Stimulated activated CD4-positive, alpha-beta T cell treated with anti-CD3 and anti-CD28 coated beads, Interleukin-12 subunit alpha, Interleukin-12 subunit beta, amount 100 ng/mL, for 4 hours (primary cell): ENCODE data around the gene UBE2L3.
"Not testable (repeated sequence)": the region's sequence is repeated elsewhere in the genome, so short reads cannot be mapped to it uniquely, and the experiment has no call there.

Experiments
- DNase-seq: peaks from one replicate; pipeline ENCODE4 v3.0.0-alpha.2; 2020

Gene UBE2L3

DNA sequence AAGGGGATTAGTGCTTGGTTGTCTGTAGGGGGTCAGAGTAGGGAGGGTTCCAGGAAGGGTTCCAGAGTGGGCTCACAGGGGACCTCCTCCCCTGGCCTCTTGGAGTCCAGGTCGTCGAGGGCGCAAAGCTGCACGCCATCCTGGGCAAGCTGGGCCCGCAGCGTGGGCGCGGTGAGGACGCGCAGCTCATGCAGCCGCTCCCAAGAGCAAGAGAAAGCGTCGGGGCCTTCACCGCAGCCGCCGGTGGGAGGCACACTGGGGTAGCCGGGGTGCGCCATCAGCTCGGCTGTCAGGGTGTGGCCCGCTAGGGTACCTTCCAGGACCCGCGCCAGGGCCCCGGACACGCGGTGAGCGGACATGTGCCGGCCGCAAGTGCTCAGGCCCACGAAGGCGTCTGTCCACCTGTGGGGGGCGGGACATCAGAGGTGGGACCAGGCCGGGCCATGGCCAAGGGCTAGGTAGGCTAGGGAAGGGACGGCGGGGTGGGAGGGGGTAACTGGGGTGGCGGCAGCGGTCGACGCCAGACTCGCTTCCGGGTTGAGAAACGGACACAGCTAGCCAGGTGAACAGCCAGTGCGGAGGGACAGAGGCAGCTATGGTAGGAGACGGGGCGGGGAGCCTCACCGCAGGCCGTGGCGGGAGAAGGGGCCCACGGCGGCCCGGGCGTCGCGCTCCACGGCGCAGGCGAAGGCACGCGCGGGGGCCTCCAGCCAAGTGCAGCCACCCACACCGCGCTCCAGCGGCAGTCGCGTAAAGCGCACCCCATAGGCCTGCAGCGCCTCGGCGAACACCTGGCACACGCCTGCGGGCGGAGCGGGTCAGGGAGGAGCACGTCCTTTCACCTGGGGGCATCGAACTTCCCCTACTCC lies 61.1 kb downstream of the UBE2L3 start:
- DNase-seq, result no peak

DNA sequence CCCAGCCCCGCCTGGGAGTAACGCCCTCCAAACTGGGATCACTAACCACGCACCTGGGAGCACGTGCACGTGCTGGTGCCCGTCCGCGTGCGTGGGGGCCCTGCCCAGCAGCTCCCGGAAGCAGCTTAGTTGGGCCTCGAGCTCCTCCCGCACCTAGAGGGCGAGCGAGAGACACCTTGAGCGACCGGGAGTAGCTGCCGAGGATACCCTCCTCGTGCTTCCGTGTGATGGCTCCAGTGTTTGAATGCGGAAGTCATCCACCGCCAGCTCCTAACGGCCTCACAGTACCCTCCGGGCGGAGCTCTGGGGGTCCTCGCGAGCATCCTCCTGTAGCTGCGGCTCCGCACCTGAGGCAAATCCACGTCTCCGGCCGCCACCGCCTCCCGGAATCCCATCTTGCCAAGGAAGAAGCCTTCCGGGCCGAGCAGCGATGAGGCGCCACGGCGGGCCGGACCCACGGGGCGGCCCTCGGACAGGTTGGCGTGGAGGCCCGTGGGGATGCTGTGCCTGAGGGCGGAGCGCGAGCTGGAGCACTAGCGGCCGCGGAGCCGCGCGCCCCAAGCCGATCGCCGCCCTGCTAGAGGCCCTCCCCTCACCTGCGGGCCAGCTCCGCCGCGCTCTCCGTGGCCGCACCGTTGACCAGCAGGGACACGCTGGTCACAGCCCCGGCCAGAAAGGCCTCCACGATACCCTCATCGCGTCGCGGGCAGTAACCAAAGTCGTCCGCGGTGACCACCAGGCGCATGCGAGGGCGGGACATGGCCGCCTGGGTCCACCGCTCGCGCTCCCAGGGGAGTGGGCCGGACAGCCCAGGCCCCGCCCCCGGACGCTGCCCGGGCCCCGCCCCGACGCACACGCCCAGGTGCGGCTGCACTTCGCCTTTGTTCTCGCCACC lies 62.0 kb downstream of the UBE2L3 start, which contains the start of gene YDJC:
Gene YDJC (minus strand): TSS at position 768 of the 895 bp plus-strand sequence. CDS start 8 bp downstream, at position 760.
- peak; percentile 96 for DNase-seq

DNA sequence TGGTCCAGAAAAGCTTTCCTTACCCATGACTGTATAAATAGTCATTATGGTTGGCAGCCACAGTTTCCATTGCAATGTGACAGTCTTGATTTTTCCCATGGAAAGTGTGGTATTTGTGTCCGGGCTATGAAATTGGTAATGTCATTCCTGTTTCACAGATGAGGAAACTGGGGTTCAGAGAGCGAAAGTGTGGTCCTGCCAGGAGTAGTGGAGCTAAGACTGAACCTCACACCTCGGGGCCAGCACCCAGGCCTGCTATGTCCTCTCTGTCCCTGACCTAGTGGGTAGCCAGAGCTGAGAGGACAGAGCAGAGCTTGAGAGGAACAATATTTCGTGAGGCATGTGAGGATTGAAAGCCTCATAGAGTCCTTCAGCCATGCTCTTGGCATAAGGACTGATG lies 63.5 kb downstream of the UBE2L3 start:
- DNase-seq, result no peak

DNA sequence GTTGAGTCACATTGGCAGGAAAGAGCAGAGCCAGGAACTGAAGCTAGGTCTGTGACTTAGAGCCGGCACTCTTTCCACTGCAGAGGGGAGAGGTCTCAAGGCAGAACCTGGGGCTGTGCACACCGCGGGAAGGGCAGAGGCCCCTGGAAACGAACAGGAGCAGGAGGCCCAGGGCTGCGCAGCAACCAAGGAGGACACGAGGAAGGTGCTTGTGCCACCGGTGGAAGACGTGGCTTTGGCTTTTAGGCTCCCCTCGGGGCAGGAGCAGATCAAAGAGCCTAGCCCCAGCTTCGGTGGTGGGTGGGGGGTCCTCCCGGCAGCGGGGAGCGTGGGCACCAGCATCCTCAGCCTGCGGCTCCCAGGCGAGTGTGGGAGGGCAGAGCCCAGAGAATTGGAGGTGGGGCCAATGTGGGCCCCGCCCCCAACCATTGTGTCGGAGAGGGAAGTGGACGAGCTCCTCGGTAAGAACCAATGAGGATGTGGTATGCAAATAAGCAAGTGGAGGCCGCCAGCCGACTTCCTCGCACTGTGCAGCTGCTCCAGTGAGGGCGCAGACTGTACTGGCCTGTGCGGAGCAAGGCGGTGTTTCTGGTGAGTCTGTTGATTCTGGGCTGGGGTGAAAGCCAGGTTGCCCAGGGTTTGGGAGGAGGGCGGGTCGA lies 64.9 kb downstream of the UBE2L3 start, which contains the start of gene CCDC116:
Gene CCDC116 (plus strand): TSS at position 524 of the 659 bp plus-strand sequence. CDS start 422 bp downstream, outside the sequence.
- DNase-seq, result peak; percentile 43

DNA sequence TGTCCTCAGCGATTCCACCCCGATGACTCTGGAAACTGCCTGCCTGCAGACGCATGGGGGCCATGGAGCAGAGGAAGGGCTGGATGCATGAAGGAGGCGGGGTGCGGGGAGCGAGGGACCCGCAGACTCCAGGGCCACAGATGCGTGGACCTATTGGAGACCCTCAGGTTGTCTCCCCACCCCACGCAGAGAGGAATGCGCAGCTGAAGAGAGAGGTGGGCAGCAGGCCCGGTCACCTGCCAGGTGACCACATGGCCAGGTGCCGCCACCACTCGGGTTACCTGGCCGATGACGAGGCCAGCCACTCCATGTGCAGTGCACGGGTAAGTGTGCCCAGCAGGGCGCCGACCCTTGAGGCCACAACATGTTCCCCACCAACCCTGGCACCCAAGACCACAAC lies 65.4 kb downstream of the UBE2L3 start:
- no peak for DNase-seq

DNA sequence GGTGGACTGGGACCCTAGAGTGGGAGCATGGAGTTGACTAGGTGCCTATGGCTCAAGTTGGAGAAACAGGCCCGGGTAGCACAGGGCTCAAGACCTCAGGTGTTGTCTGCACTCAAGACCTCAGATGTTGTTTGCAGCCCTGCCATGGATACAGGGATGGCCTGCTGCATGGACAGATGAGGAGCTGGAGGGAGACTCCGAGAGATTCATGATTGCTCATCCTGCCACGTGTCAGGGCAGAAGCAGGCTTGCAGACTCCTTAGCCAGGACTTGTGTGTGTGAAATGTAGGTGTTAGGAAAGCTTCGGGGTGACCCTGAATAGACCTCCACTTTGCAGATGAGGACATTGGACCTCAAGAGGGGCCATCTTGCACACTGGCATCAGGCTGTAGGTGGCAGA lies 66.0 kb downstream of the UBE2L3 start:
- no peak for DNase-seq

DNA sequence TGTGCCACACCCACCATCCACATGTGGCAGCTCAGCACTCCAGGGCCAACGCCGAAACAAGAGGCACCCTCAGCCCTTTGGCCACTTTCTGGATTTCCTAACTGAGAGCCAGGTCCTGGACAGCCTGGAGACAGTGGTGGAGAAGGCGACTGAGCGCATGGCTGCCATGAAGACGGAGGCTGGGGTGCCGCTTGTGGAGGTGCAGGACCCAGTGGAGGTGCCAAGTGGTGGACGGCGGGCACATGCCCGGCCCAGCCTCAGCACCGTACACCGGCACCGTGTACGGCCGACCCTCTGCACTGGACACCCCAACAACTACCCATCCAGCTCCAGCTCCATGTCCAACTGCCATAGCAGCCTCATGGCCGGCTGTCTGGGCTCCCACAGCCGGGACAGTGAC lies 66.6 kb downstream of the UBE2L3 start:
- DNase-seq, result no peak

DNA sequence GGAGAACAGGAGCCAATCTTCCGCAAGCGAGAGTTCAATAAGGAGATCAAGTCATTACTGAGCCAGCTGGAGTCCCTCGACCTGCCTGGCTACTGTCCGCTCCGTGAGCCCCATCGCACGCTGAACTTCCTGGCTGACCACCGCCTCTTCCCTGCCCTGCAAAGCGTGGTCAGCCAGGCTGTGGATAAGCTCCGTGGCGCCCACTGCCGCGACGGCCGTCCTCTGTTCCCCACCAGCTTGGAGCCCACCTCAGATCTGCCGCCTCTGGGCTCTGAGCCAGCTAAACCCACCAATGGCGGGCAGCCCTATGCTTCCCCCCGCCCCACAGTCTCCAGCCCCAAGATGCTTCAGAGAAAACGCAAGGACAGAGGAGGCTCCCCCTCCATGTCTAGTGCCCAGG lies 67.3 kb downstream of the UBE2L3 start:
- no peak for DNase-seq

DNA sequence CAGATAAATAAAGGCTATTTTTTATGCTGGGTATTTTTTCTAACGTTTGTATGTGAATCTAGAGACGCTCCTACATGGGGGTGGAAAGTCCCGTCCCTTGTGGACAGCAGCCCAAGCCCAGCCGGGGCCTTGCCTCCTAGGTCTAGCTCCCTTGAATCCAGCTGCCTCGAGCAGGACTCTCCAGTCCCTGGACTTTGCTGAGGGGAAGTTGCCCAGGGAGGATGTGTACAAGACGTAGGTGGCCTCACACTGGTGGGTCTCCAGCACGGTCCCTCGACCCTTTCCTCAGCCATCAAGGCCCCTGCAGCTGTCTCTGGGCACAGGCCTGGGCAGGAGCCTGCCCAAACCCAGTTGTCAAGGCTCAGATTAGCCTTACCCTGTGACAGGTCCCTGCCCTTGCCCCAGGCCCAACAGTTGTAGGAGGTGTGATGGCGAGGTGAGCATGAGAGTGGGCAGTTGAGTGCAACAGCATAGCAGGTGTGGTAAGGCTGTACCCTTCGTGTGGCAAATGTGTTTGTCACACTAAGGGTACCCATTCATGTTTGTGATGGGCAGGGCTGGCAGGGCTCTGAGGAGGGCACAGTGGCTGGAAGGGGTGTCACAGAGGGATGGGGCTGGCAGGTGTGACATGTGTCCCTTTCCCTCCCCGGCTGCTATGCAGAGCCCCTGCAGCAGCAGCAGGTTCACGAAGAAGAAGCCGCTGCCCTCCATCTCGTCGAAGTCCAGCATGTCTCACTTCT lies 68.4 kb downstream of the UBE2L3 start:
- no peak for DNase-seq

DNA sequence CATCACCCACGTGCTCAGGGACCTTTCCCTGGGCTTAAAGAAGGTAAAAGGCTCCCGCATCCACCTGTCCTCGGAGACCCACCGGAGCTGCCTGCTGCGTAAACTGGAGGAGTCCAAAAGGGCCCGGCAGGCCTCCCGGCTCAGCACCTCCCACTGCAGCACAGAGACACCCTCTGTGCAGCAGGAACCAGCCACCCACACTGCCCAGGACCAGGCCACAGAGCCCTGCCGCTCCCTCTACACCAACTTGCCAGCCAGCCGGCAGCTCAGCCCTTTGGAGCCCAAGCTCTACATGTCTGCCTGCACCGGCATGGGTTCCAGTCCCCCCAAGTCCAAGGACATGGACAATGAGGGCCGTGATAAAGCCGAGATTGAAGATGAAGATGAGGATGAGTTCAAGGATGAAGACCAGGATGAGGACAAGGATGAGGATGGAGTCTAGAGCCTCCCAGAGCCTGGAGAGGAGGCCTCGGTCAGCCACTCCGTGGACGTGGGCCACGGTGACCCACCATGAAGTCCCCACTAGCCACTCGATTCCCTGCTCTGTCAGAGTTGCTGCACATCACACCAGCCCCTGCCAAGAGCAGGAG lies 69.2 kb downstream of the UBE2L3 start:
- no peak for DNase-seq

DNA sequence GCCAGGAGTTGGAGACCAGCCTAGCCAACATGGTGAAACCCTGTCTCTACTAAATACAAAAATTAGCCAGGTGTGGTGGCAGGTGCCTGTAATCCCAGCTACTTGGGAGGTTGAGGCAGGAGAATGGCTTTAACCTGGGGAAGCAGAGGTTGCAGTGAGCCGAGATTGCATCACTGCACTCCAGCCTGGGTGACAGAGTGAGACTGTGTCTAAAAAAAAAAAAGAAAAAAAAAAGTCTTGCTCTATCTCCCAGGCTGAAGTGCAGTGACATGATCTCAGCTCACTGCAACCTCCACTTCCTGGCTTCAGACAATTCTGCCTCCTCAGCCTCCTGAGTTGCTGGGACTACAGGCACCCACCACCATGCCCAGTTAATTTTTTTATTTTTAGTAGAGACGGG lies 69.9 kb downstream of the UBE2L3 start:
- DNase-seq, result not testable (repeated sequence)

DNA sequence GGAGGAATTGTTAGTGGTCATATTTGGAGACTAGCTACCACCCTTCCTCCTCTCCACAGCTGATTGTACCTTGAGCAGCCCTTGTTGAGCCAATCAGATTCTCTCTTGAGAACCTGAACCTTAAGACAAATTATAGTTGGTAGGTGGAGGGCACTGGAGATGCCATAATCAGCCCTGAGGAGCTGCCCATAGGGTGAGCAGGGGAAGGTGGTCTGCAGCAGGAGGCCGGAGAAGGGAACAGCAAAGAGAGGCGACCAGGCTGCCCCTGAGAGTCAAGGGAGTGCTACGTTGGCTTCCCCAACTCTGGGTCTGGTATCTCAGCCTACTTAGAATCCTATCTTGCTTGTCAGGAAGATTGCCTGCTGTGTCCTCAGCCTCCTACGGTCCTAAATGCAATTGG lies 71.8 kb downstream of the UBE2L3 start:
- no peak for DNase-seq

DNA sequence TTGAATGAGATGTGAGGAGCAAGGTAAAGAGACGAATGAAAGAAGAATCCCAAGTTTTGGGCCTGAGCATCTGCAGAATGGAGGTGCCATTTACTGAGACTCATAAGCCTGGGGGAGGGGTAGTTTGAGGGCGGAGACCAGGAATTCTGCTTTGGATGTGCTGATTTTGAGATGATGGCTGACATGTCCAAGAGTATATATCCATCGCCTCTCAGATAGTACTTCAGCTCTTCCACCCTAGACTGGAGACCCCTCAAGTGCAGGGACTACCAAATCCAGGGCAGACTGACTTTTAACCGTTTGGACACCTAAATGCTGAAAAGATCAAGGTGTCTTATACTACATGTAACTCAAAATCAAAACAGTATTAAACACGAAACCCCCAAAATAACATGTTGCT lies 73.3 kb downstream of the UBE2L3 start:
- no peak for DNase-seq

DNA sequence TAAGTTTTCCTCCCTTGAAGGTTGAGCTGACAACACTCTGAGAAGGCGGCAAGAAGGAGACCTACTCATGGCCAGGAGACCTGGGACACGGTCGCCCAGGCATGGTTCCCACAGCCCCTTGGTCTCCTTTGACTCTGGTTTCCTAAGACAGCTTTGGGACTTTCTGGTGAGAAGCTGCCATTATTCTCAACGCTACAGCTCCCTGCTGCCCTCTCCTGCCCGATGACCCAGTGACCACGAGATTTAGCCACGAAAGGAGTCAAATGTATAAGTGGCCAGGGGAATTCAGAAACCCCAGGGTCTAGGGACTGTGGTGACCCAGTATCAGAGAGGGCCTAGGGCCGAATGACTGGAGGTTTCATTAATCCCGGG lies 73.9 kb downstream of the UBE2L3 start:
- no peak for DNase-seq

DNA sequence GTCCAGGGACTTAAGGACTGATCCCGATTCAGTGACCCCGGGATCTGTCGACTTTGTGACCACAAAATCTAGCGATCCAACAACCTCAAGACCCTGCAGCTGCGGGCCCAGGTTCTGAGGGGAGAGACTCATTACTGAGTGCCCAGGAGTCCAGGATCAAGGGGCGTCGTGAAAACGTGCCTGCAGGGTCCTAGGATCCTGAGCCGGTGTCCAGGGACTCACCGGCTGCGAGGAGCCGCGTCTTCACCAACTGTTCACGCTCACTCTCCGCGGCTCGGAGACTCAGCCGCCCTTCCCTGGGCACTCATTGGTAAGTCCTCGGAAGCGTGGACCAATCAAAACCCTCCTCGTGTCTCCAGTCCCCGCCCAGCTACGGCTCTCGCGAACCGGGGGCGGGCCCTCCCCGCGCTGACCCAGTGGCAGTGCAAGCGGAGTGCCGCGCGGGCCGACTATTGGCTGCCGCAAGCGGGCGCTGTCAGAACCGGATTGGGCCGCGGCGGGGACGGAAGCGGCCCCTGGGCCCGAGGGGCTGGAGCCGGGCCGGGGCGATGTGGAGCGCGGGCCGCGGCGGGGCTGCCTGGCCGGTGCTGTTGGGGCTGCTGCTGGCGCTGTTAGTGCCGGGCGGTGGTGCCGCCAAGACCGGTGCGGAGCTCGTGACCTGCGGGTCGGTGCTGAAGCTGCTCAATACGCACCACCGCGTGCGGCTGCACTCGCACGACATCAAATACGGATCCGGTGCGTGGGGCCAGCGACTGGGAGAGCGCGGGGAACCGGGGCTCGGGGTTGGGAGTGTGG lies 74.5 kb downstream of the UBE2L3 start, which contains the start of gene SDF2L1:
Gene SDF2L1 (plus strand): TSS at position 514 of the 795 bp plus-strand sequence. CDS start 35 bp downstream, at position 549.
- peak; percentile 97 for DNase-seq

DNA sequence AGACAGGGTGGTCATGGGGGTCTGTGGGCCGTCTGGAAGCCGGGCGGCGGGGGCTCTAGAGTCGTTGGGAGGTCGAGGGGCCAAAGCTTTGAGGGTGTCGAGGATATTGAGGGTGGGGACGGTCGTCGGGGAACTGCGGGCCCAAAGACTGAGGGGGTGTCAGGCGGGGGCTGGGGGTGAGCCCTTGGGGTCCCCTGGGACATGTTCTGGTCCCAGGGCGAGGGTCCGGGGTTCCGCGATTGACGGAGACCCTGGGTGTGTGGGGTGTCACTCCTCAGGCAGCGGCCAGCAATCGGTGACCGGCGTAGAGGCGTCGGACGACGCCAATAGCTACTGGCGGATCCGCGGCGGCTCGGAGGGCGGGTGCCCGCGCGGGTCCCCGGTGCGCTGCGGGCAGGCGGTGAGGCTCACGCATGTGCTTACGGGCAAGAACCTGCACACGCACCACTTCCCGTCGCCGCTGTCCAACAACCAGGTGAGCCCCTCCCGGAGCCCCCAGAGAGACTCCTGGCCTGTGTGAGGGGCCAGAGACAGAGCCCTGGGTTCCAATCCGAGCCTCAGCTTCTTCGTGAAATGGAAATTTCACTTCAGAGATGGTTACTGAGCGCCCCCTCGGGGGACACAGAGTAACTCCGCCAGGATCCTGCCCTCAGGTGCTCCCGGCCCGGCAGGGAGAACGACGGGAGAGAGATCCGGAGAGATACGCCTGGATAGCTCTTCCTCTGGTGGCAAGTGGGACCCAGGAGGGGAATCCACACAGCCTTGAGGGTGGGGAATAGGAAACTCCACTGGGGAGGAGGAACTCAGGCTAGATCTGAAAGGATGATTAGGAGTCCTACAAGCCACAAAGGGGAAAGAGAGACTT lies 75.3 kb downstream of the UBE2L3 start:
- peak; percentile 55 for DNase-seq

DNA sequence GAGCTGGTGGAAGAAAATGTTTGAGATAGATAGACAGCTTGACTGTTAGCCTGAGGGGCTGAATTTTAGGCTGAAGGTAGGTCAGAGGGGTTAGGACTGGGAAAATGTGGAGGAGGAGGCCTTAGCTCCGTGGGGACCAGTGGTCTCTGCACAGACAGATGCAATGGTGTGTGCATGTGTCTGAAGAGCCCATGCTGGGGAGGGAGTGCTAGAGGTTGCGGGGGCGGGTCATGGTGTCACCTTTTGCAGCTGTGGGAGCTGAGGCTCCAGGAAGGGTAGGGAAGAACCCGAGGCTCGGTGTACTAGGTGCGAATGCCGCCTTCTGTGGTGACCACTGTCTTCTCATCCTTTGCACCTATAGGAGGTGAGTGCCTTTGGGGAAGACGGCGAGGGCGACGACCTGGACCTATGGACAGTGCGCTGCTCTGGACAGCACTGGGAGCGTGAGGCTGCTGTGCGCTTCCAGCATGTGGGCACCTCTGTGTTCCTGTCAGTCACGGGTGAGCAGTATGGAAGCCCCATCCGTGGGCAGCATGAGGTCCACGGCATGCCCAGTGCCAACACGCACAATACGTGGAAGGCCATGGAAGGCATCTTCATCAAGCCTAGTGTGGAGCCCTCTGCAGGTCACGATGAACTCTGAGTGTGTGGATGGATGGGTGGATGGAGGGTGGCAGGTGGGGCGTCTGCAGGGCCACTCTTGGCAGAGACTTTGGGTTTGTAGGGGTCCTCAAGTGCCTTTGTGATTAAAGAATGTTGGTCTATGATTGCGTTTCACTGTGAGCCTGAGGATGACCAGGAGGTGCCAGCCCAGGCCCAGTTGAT lies 76.2 kb downstream of the UBE2L3 start:
- no peak for DNase-seq

DNA sequence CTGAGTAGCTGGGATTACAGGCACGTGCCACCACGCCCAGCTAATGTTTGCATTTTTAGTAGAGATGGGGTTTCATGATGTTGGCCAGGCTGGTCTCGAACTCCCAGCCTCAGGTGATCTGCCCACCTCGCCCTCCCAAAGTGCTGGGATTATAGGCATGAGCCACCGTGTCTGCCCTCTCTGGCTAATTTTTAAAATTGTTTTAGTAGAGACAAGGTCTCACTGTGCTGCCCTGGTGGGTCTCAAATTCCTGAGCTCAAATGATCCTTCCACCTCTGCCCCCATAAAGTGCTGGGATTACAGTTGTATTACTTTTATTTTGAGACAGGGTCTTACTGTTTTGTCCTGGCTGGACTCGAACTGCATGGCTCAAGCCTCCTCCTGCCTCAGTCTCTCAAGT lies 78.0 kb downstream of the UBE2L3 start:
- DNase-seq, result not testable (repeated sequence)
